ENCODE data around the gene RALGPS2.
A peak's percentile ranks its signal among the peaks of the same experiment; 100 is the strongest.
"Not testable (repeated sequence)": the region's sequence is repeated elsewhere in the genome, so short reads cannot be mapped to it uniquely, and the experiment has no call there.

The RALGPS2 gene

DNA sequence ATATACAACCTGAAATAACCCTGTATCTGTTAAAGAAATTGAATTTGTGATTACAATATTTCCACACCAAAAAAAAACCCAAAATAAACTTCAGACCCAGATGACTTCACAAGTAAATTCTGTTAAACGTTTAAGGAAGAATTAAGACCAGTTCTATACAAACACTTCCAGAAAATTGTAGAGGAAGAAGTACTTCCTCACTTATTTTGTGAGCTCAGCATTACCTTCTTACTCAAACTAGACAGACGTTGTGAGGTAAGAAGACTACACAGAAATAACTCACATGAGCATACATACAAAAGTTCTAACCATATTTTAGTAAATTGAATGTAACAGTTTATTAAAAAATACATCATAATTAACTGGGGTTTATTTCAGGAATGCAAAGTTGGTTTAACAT is 18.8 kb downstream of the RALGPS2 start:
- TF ChIP-seq, protein P1, sequence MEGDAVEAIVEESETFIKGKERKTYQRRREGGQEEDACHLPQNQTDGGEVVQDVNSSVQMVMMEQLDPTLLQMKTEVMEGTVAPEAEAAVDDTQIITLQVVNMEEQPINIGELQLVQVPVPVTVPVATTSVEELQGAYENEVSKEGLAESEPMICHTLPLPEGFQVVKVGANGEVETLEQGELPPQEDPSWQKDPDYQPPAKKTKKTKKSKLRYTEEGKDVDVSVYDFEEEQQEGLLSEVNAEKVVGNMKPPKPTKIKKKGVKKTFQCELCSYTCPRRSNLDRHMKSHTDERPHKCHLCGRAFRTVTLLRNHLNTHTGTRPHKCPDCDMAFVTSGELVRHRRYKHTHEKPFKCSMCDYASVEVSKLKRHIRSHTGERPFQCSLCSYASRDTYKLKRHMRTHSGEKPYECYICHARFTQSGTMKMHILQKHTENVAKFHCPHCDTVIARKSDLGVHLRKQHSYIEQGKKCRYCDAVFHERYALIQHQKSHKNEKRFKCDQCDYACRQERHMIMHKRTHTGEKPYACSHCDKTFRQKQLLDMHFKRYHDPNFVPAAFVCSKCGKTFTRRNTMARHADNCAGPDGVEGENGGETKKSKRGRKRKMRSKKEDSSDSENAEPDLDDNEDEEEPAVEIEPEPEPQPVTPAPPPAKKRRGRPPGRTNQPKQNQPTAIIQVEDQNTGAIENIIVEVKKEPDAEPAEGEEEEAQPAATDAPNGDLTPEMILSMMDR (conservative IDR thresholded peaks at IDR 0.05; ENCODE audit: control insufficient read depth, insufficient read depth, low read depth, low read length) = no peak
- no peak overlapping the region for H3K4me3 ChIP-seq (ENCODE audit: control insufficient read depth, low read depth, low read length)
- DNase-seq (ENCODE audit: low read depth) = no peak

- H3K4me3 ChIP-seq (ENCODE audit: control insufficient read depth, low read depth, low read length) = no peak overlapping the region
- no peak for DNase-seq (ENCODE audit: low read depth)
- TF ChIP-seq, protein P1 (conservative IDR thresholded peaks at IDR 0.05; ENCODE audit: control insufficient read depth, insufficient read depth, low read depth, low read length) = no peak
Measured at GRCh38 chr1:178745260-178745659, 20.2 kb downstream of the RALGPS2 start.

- no peak for DNase-seq (ENCODE audit: low read depth)
- TF ChIP-seq, protein P1 (conservative IDR thresholded peaks at IDR 0.05; ENCODE audit: control insufficient read depth, insufficient read depth, low read depth, low read length) = no peak
- no peak overlapping the region for H3K4me3 ChIP-seq (ENCODE audit: control insufficient read depth, low read depth, low read length)
Measured at GRCh38 chr1:178746345-178746744, 21.3 kb downstream of the RALGPS2 start.

- not testable (repeated sequence) for H3K4me3 ChIP-seq (ENCODE audit: control insufficient read depth, low read depth, low read length); DNase-seq (ENCODE audit: low read depth)
Measured at GRCh38 chr1:178747361-178747760, 22.3 kb downstream of the RALGPS2 start.

- TF ChIP-seq, protein P1 (conservative IDR thresholded peaks at IDR 0.05; ENCODE audit: control insufficient read depth, insufficient read depth, low read depth, low read length) = no peak
- H3K4me3 ChIP-seq (ENCODE audit: control insufficient read depth, low read depth, low read length) = no peak overlapping the region
- DNase-seq (ENCODE audit: low read depth) = peak; percentile 16
Measured at GRCh38 chr1:178749581-178750166, 24.6 kb downstream of the RALGPS2 start.

DNA sequence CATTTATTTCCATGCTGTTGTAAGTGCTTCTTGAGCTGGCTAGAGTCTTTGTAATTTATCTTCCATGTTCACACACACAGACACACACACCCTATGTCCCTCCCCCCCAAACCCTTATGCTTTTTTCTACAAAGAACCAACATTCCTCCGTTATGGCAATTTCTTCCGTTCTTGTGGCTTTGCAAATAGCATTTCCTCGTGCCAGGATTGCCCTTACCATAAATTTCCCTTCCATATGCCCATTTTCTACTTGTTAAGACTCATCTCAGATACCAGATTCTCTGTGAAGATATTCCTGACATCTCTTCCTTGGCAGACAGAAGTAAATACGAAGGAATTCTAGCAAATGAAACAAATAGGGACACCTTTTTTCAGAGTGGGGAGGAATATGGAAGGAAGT is 26.0 kb downstream of the RALGPS2 start:
- TF ChIP-seq, protein P1 (conservative IDR thresholded peaks at IDR 0.05; ENCODE audit: control insufficient read depth, insufficient read depth, low read depth, low read length) = no peak
- DNase-seq (ENCODE audit: low read depth) = no peak
- H3K4me3 ChIP-seq (ENCODE audit: control insufficient read depth, low read depth, low read length) = no peak overlapping the region

GRCh38 chr1:178752891-178753290 is 27.8 kb downstream of the RALGPS2 start:
- TF ChIP-seq, protein P1 (conservative IDR thresholded peaks at IDR 0.05; ENCODE audit: control insufficient read depth, insufficient read depth, low read depth, low read length) = no peak
- DNase-seq (ENCODE audit: low read depth) = no peak
- no peak overlapping the region for H3K4me3 ChIP-seq (ENCODE audit: control insufficient read depth, low read depth, low read length)

- H3K4me3 ChIP-seq (ENCODE audit: control insufficient read depth, low read depth, low read length); DNase-seq (ENCODE audit: low read depth): not testable (repeated sequence)
Measured at GRCh38 chr1:178754655-178755256, 29.7 kb downstream of the RALGPS2 start.
